Loucy (cell line): Measurements from ENCODE around the gene SLBP.

Experiments used
- H2AFZ ChIP-seq: fragments of 200-600 bp; sonication (generic); 2 replicates; pipeline ENCODE4 v1.6.0; 2016; ENCODE audit warnings: antibody characterized with exemption, mild to moderate bottlenecking, low read length, moderate library complexity
- H3F3A ChIP-seq: fragments of 200-600 bp; 2 replicates; pipeline ENCODE4 v1.6.0; 2016; ENCODE audit warnings: antibody characterized with exemption, low read depth, mild to moderate bottlenecking
- H3K27me3 ChIP-seq: fragments of 200-600 bp; sonication (generic); 2 replicates; pipeline ENCODE4 v1.6.1; 2014; ENCODE audit warnings: low read length, mild to moderate bottlenecking; ENCODE audit not compliant: insufficient read depth, poor library complexity, severe bottlenecking
- H3K36me3 ChIP-seq: fragments of 200-600 bp; sonication (generic); 2 replicates; pipeline ENCODE4 v1.6.1; 2016; ENCODE audit warnings: low read length; ENCODE audit not compliant: insufficient read depth
- H3K4me1 ChIP-seq: fragments of 200-600 bp; sonication (generic); 2 replicates; pipeline ENCODE4 v1.5.1; 2014; ENCODE audit warnings: low read length, mild to moderate bottlenecking; ENCODE audit not compliant: insufficient read depth, poor library complexity, severe bottlenecking
- H3K4me2 ChIP-seq: fragments of 200-600 bp; sonication (generic); 2 replicates; pipeline ENCODE4 v1.6.0; 2014; ENCODE audit warnings: antibody characterized with exemption, low read length, low read depth, mild to moderate bottlenecking; ENCODE audit not compliant: poor library complexity, severe bottlenecking
- H3K4me3 ChIP-seq: fragments of 200-600 bp; sonication (generic); 2 replicates; pipeline ENCODE4 v1.5.1; 2014; ENCODE audit warnings: low read length, mild to moderate bottlenecking, mixed read lengths; ENCODE audit not compliant: poor library complexity, severe bottlenecking
- H3K79me2 ChIP-seq: fragments of 200-600 bp; sonication (generic); 2 replicates; pipeline ENCODE4 v1.6.1; 2014; ENCODE audit warnings: low read length; ENCODE audit not compliant: insufficient read depth
- H3K9ac ChIP-seq: fragments of 200-600 bp; sonication (generic); 2 replicates; pipeline ENCODE4 v1.6.0; 2014; ENCODE audit warnings: mild to moderate bottlenecking, low read depth, low read length, moderate library complexity; ENCODE audit not compliant: poor library complexity, severe bottlenecking
- H3K9me2 ChIP-seq: fragments of 200-600 bp; sonication (generic); replicated peaks from 2 replicates; pipeline ENCODE4 v1.6.1; 2016; ENCODE audit warnings: low read depth, low read length, mixed read lengths
- H3K9me3 ChIP-seq: fragments of 200-600 bp; sonication (generic); 2 replicates; pipeline ENCODE4 v1.6.1; 2014; ENCODE audit warnings: mild to moderate bottlenecking, antibody characterized with exemption, low read length, low read depth; ENCODE audit not compliant: insufficient read depth
- H4K20me1 ChIP-seq: fragments of 200-600 bp; sonication (generic); 2 replicates; pipeline ENCODE4 v1.6.0; 2014; ENCODE audit warnings: antibody characterized with exemption, low read length, mild to moderate bottlenecking; ENCODE audit not compliant: insufficient read depth, poor library complexity, severe bottlenecking
- CTCF ChIP-seq: fragments of 200-600 bp; sonication (generic); conservative IDR thresholded peaks from 2 replicates; pipeline ENCODE4 v1.5.1; 2014; ENCODE audit warnings: mild to moderate bottlenecking, antibody characterized with exemption, low read length
- EZH2phosphoT487 ChIP-seq: fragments of 200-600 bp; IDR thresholded peaks from 2 replicates; pipeline ENCODE4 v1.6.1; 2018; ENCODE audit warnings: antibody characterized with exemption, mild to moderate bottlenecking, moderate library complexity, borderline replicate concordance

Gene SLBP

GRCh38 chr4:1655081-1655480 is 57.0 kb downstream of the SLBP start:
- no peaks in the 10 kb centered on the region for H3F3A ChIP-seq
- H3K9ac ChIP-seq: no peak overlapping the region
- H3K9me2 ChIP-seq: no peaks in the 10 kb centered on the region
- H3K79me2 ChIP-seq: no peaks in the 10 kb centered on the region
- H4K20me1 ChIP-seq: no peaks in the 10 kb centered on the region
- TF ChIP-seq EZH2phosphoT487: no peak
- TF ChIP-seq CTCF: no peak
- H3K4me3 ChIP-seq: no peak overlapping the region
- no peak overlapping the region for H3K4me2 ChIP-seq
- no peaks in the 10 kb centered on the region for H3K36me3 ChIP-seq
- no peaks in the 10 kb centered on the region for H3K9me3 ChIP-seq
- no peak overlapping the region for H2AFZ ChIP-seq
- no peaks in the 10 kb centered on the region for H3K4me1 ChIP-seq
- no peaks in the 10 kb centered on the region for H3K27me3 ChIP-seq

GRCh38 chr4:1654216-1654955 is 57.7 kb downstream of the SLBP start:
- H3K4me1 ChIP-seq: no peaks in the 10 kb centered on the region
- no peaks in the 10 kb centered on the region for H3K27me3 ChIP-seq
- no peak overlapping the region for H3K4me3 ChIP-seq
- H3K36me3 ChIP-seq: no peaks in the 10 kb centered on the region
- H4K20me1 ChIP-seq: no peaks in the 10 kb centered on the region
- H3F3A ChIP-seq: no peaks in the 10 kb centered on the region
- no peaks in the 10 kb centered on the region for H3K9me2 ChIP-seq
- no peak overlapping the region for H3K4me2 ChIP-seq
- H3K9ac ChIP-seq: no peak overlapping the region
- H2AFZ ChIP-seq: no peak overlapping the region
- H3K79me2 ChIP-seq: no peaks in the 10 kb centered on the region
- no peaks in the 10 kb centered on the region for H3K9me3 ChIP-seq
- no peak for TF ChIP-seq CTCF
- TF ChIP-seq EZH2phosphoT487: no peak

GRCh38 chr4:1653776-1654175 is 58.3 kb downstream of the SLBP start:
- TF ChIP-seq CTCF (no peak), EZH2phosphoT487 (no peak)
- H3K79me2 ChIP-seq: no peaks in the 10 kb centered on the region
- H3K4me1 ChIP-seq: no peaks in the 10 kb centered on the region
- no peak overlapping the region for H3K4me2 ChIP-seq
- no peak overlapping the region for H3K4me3 ChIP-seq
- no peaks in the 10 kb centered on the region for H3K36me3 ChIP-seq
- no peaks in the 10 kb centered on the region for H3K9me3 ChIP-seq
- H3K27me3 ChIP-seq: no peaks in the 10 kb centered on the region
- no peaks in the 10 kb centered on the region for H4K20me1 ChIP-seq
- H2AFZ ChIP-seq: no peak overlapping the region
- no peak overlapping the region for H3K9ac ChIP-seq
- no peaks in the 10 kb centered on the region for H3K9me2 ChIP-seq
- H3F3A ChIP-seq: no peaks in the 10 kb centered on the region
